SU-DHL-6 (cell line): ENCODE data around the gene KRTAP12-1.
"Not testable (repeated sequence)": the region's sequence is repeated elsewhere in the genome, so short reads cannot be mapped to it uniquely, and the experiment has no call there.

ENCODE experiments used
- H2AFZ ChIP-seq: fragments of 200-600 bp; sonication (generic); 2 replicates; pipeline ENCODE4 v1.6.1; 2014; ENCODE audit warnings: low read depth, mild to moderate bottlenecking, moderate library complexity, mixed read lengths, antibody characterized with exemption, low read length; ENCODE audit not compliant: severe bottlenecking
- H3F3A ChIP-seq: fragments of 200-600 bp; shearing (Covaris generic); 2 replicates; pipeline ENCODE4 v1.6.0; 2016; ENCODE audit warnings: antibody characterized with exemption, mild to moderate bottlenecking; ENCODE audit not compliant: insufficient read depth
- H3K27ac ChIP-seq: fragments of 200-600 bp; sonication (generic); 2 replicates; pipeline ENCODE4 v1.5.1; 2016; ENCODE audit warnings: low read depth, mild to moderate bottlenecking, low read length, moderate library complexity, mixed read lengths
- H3K27me3 ChIP-seq: fragments of 200-600 bp; sonication (generic), shearing (Covaris generic); 2 replicates; pipeline ENCODE4 v1.6.0; 2014; ENCODE audit warnings: mild to moderate bottlenecking, low read length
- H3K36me3 ChIP-seq: fragments of 200-600 bp; sonication (generic); 2 replicates; pipeline ENCODE4 v1.6.1; 2014; ENCODE audit warnings: mild to moderate bottlenecking, low read length, mixed read lengths
- H3K4me2 ChIP-seq: fragments of 300-600, 200-600 bp; shearing (Covaris generic), sonication (generic); 2 replicates; pipeline ENCODE4 v1.6.0; 2014; ENCODE audit warnings: low read length, low read depth, mild to moderate bottlenecking; ENCODE audit not compliant: poor library complexity, severe bottlenecking
- H3K4me3 ChIP-seq: fragments of 200-600 bp; sonication (generic); 2 replicates; pipeline ENCODE4 v1.5.1; 2014; ENCODE audit warnings: antibody characterized with exemption, low read length, mild to moderate bottlenecking, mixed read lengths; ENCODE audit not compliant: insufficient read depth, poor library complexity, severe bottlenecking
- H3K79me2 ChIP-seq: fragments of 200-600 bp; sonication (generic); 2 replicates; pipeline ENCODE4 v1.6.1; 2014; ENCODE audit warnings: mild to moderate bottlenecking, low read length, moderate library complexity; ENCODE audit not compliant: insufficient read depth
- H3K9ac ChIP-seq: fragments of 200-600 bp; sonication (generic); 2 replicates; pipeline ENCODE4 v1.7.0; 2014; ENCODE audit warnings: mild to moderate bottlenecking, low read length
- H3K9me2 ChIP-seq: fragments of 200-600 bp; sonication (generic); replicated peaks from 2 replicates; pipeline ENCODE4 v1.6.1; 2014; ENCODE audit warnings: low read length; ENCODE audit not compliant: insufficient read depth
- H3K9me3 ChIP-seq: fragments of 200-600 bp; sonication (generic); 2 replicates; pipeline ENCODE4 v1.6.1; 2014; ENCODE audit warnings: low read length, mixed read lengths; ENCODE audit not compliant: insufficient read depth
- H4K20me1 ChIP-seq: fragments of 200-600 bp; sonication (generic); 2 replicates; pipeline ENCODE4 v1.6.1; 2014; ENCODE audit warnings: low read depth, mild to moderate bottlenecking, antibody characterized with exemption, low read length, moderate library complexity, mixed read lengths
- CTCF ChIP-seq: fragments of 200-600 bp; sonication (generic); IDR thresholded peaks from one replicate; pipeline ENCODE4 v1.5.1; 2017; ENCODE audit warnings: antibody characterized with exemption, mild to moderate bottlenecking, low read length, moderate library complexity; ENCODE audit not compliant: insufficient read depth, poor library complexity, severe bottlenecking
- EZH2phosphoT487 ChIP-seq: fragments of 200-600 bp; sonication (generic), shearing (Covaris generic); conservative IDR thresholded peaks from 2 replicates; pipeline ENCODE4 v1.6.1; 2018; ENCODE audit warnings: mild to moderate bottlenecking, antibody characterized with exemption, low read length, moderate library complexity, mixed read lengths

The KRTAP12-1 gene

DNA sequence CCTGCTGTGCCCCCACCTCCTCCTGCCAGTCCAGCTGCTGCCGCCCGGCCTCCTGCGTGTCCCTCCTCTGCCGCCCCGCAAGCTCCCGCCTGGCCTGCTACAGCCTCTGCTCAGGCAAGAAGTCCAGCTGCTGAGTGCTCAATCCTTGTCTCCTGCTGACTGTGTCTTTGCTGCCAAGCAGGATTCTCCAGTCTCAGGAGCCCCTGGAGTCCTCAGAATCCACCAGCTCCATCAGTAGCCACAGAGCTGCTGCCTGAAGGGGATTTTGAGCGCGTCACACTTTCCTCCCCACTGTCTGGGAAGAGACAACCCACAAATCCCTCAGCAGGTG is 34.8 kb downstream of the KRTAP12-1 start:
- Histone ChIP-seq H3K79me2 (no peaks in the 10 kb centered on the region), H3K9ac (no peak overlapping the region), H3K9me2 (no peaks in the 10 kb centered on the region), H3K9me3 (peaks cover 11% of the 10 kb centered on the region; the same call in 1 of the 2 replicates), H3K4me3 (no peak overlapping the region), H3K27ac (no peak overlapping the region), H3F3A (no peaks in the 10 kb centered on the region), H4K20me1 (no peaks in the 10 kb centered on the region), H2AFZ (no peak overlapping the region), H3K4me2 (no peak overlapping the region), H3K36me3 (no peaks in the 10 kb centered on the region), H3K27me3 (no peaks in the 10 kb centered on the region)
- no peak for TF ChIP-seq EZH2phosphoT487
- TF ChIP-seq CTCF, result no peak

- not testable (repeated sequence) for H3F3A ChIP-seq, H3K79me2 ChIP-seq, H3K9ac ChIP-seq, H3K27me3 ChIP-seq, H3K9me2 ChIP-seq, H3K4me2 ChIP-seq, H3K36me3 ChIP-seq, H4K20me1 ChIP-seq, H3K4me3 ChIP-seq, H2AFZ ChIP-seq, H3K27ac ChIP-seq
- peaks cover 11% of the 10 kb centered on the region; the same call in 1 of the 2 replicates for H3K9me3 ChIP-seq
Measured at GRCh38 chr21:44646366-44647221, 35.4 kb downstream of the KRTAP12-1 start, which contains the start of gene KRTAP10-11. KRTAP10-11 (plus strand) TSS chr21:44646414; CDS start chr21:44646459, 45 bp downstream.

DNA sequence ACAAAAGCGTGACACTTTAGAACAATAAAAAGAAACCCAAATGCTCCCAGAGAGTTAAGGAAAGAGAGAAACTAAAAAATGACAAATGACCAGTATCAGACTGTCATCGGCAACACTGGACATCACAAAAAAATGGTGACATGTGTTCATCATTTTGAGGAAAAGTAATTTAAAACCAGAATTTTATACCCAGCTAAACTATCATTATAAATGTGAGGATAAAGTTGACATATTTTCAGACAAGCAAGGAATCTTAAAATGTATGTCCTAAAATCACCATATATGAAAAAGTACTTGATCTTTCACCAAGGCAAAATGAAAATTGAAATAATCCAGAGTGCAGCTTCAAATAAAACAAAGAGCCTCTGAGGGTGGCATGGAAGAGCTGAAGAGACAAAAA is 37.1 kb downstream of the KRTAP12-1 start:
- Histone ChIP-seq H3K4me3 (no peak overlapping the region), H3K9me2 (no peaks in the 10 kb centered on the region), H3F3A (no peaks in the 10 kb centered on the region), H3K4me2 (no peak overlapping the region), H2AFZ (no peak overlapping the region), H3K79me2 (no peaks in the 10 kb centered on the region), H3K9me3 (peaks cover 11% of the 10 kb centered on the region; the same call in 1 of the 2 replicates), H4K20me1 (no peaks in the 10 kb centered on the region), H3K27ac (no peak overlapping the region), H3K36me3 (no peaks in the 10 kb centered on the region), H3K9ac (no peak overlapping the region), H3K27me3 (no peaks in the 10 kb centered on the region)
- TF ChIP-seq CTCF, result no peak
- TF ChIP-seq EZH2phosphoT487, result no peak

DNA sequence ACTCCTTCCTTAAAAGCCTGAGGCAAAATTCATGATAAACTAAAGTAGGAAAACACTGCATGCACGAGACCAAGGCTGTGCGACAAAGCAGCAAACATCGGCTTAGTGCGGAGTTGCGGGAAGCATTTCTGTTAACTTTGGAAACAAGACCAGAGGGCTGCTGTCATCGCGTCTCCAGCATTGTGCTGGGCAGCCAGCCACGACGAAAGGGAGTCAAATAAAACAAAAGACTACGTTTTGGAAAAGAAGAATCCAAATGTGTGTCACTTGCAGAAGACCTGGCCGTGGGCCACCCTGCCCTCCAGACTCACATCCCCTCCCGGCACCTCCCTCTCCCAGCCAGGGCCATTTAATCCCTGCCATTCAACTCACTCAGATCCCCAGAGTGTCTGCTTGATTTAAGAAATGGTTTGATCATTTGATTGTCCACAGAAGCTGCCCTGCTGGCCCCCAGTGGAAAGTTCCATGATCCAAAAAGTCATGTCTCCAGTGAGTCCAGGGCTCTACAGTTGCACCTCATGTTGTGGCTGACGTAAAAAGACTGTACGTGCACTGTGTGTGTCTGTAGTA is 38.1 kb downstream of the KRTAP12-1 start:
- H3K27ac ChIP-seq, result no peak overlapping the region
- no peaks in the 10 kb centered on the region for H3K79me2 ChIP-seq
- peaks cover 11% of the 10 kb centered on the region; the same call in 1 of the 2 replicates for H3K9me3 ChIP-seq
- TF ChIP-seq EZH2phosphoT487 (no peak), CTCF (no peak)
- no peak overlapping the region for H3K4me2 ChIP-seq
- no peak overlapping the region for H2AFZ ChIP-seq
- H4K20me1 ChIP-seq, result no peaks in the 10 kb centered on the region
- H3F3A ChIP-seq, result no peaks in the 10 kb centered on the region
- H3K4me3 ChIP-seq, result no peak overlapping the region
- H3K9ac ChIP-seq, result no peak overlapping the region
- H3K36me3 ChIP-seq, result no peaks in the 10 kb centered on the region
- H3K9me2 ChIP-seq, result no peaks in the 10 kb centered on the region
- no peaks in the 10 kb centered on the region for H3K27me3 ChIP-seq
